Activated CD4-positive, alpha-beta memory T cell treated with anti-CD3 and anti-CD28 coated beads, Interleukin-2, amount 10 ng/mL, durations not matched to agents 7 days and 5 days (primary cell): Measurements from ENCODE around the gene SYNGR3. TPM values are rescaled to one million over a fixed set of nuclear protein-coding genes. Genes with fewer than 3 reads are reported as not detected.

Source experiments
- CTCF ChIA-PET: fragments of 350-600 bp; sonication (Branson Sonifier 250); formaldehyde crosslinking; loops from one replicate; lab custom pipeline; 2021; ENCODE audit warnings: antibody characterized with exemption, inconsistent platforms; lab: Charles Lee
- POLR2A ChIA-PET: fragments of 350-600 bp; sonication (Branson Sonifier 250); formaldehyde crosslinking; loops from one replicate; lab custom pipeline; 2021; ENCODE audit warnings: antibody characterized with exemption; lab: Charles Lee
- DNase-seq: peaks from one replicate; pipeline ENCODE4 v3.0.0-alpha.2; 2020
- H3K27ac Mint-ChIP-seq: one replicate; pipeline ENCODE4 v1.8.0; 2021; ENCODE audit warnings: mild to moderate bottlenecking, mixed read lengths
- H3K27me3 Mint-ChIP-seq: one replicate; pipeline ENCODE4 v1.8.0; 2021; ENCODE audit warnings: mixed read lengths
- H3K36me3 Mint-ChIP-seq: one replicate; pipeline ENCODE4 v1.8.0; 2021; ENCODE audit warnings: low read depth, mixed read lengths
- H3K4me1 Mint-ChIP-seq: one replicate; pipeline ENCODE4 v1.8.0; 2021; ENCODE audit warnings: mixed read lengths
- H3K4me3 Mint-ChIP-seq: one replicate; pipeline ENCODE4 v1.8.0; 2021; ENCODE audit warnings: mild to moderate bottlenecking, mixed read lengths
- H3K9me3 Mint-ChIP-seq: one replicate; pipeline ENCODE4 v1.8.0; 2021; ENCODE audit warnings: mixed read lengths
- total RNA-seq, 2 experiments: library from RNA; stranded (reverse); gene quantifications; one replicate each; pipeline ENCODE4 v1.2.3, GENCODE V29; 2021

SYNGR3 gene
- total RNA-seq, 2 experiments from 2014 or later: 12.3 to 12.6 TPM

- H3K4me3 Mint-ChIP-seq: no peak overlapping the region
- DNase-seq: no peak
- no peak overlapping the region for H3K27ac Mint-ChIP-seq
- H3K9me3 Mint-ChIP-seq: no peaks in the 10 kb centered on the region
- H3K27me3 Mint-ChIP-seq: peaks cover 27% of the 10 kb centered on the region
- peaks cover 21% of the 10 kb centered on the region for H3K4me1 Mint-ChIP-seq
- POLR2A ChIA-PET: interaction anchor here (0.7 to 12.7 kb wide), 4 partner anchors 10 to 275 kb away, joined by 3 to 149 read pairs (median 25); partner anchors contain the start of genes NDUFB10, RNF151, RPS2 and TBL3
- CTCF ChIA-PET: interaction anchor here (1.0 kb wide), 1 partner anchor 39 kb away, joined by 3 read pairs; the partner anchor contains the start of gene MSRB1
- H3K36me3 Mint-ChIP-seq: peaks cover 15% of the 10 kb centered on the region
Observed at GRCh38 chr16:1982013-1982433, 7.7 kb upstream of the SYNGR3 start.

DNA sequence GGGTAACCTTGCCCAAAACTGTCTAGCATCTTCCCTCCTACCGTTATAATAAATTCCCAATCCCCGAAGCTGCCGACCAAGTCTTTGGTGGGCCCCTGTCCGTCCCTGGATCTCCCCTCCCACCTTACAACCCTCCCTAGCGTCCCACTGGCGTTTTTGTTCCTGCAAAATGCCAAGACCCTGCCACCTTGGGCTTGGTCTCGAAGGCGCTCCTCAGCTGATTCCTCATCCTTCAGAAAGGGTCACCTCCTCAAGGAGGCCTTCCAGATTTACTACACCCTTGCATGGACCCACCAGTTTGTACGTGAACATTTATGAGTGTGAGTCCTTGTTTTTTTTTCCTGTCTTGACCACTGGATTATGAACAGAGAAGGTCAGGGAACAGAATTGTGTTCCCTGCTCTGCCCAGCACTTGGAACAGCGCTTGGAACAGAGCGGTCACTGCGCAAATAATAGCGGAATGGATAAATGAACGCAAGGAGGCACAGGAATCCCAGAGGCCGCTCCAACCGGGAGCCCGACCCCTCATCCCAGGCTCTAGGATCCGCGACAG lies 6.7 kb upstream of the SYNGR3 start:
- CTCF ChIA-PET: interaction anchor here (1.1 kb wide), 1 partner anchor 170 kb away, joined by 3 read pairs; no protein-coding TSS in a partner anchor
- H3K27ac Mint-ChIP-seq: no peak overlapping the region
- no peak for DNase-seq
- H3K36me3 Mint-ChIP-seq: peaks cover 12% of the 10 kb centered on the region
- peak overlapping the region; percentile 80 for H3K4me3 Mint-ChIP-seq
- peaks cover 21% of the 10 kb centered on the region for H3K4me1 Mint-ChIP-seq
- H3K27me3 Mint-ChIP-seq: peaks cover 28% of the 10 kb centered on the region
- no peaks in the 10 kb centered on the region for H3K9me3 Mint-ChIP-seq
- POLR2A ChIA-PET: interaction anchor here (1.9 to 12.7 kb wide), 4 partner anchors 9 to 172 kb away, joined by 7 to 149 read pairs (median 30); partner anchors contain the start of genes NDUFB10, RNF151, RPS2 and TBL3

DNA sequence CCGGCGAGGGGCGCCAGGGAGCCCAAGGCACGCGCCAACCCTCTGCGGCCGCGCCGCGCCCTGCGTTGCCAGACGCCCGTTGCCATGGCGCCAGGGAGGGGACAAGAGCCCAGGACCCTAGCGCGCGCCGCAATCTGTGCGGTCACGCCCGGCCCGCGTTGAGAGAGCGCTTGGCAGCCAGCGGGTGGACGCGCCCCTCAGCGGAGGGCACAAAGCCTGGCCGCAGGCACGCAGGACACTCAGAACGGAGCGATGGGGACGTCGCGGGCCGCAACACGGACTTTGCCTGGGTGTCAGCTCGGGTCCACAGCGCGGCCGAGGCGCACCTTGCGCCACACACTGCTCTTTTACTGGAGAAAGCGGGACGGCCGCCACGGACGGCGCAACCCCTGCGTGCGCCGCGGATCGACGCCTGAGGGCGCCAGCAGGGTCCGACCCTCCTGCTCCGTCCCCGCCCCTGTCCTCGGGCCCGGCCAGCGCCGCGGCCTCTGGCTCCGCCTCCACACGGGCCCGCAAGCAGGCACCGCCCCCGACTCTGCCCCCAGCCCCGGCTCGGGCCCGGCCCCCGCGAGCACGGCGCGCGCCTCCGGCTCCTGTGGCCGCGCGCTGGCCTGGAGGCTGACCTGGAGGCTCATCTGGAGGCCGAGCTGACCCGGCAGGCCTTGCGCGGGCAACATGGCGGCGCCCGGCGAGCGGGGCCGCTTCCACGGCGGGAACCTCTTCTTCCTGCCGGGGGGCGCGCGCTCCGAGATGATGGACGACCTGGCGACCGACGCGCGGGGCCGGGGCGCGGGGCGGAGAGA lies 6.0 kb upstream of the SYNGR3 start, which contains the start of gene GFER:
Gene GFER (plus strand): TSS at position 650 of the 803 bp plus-strand sequence. CDS start 26 bp downstream, at position 676.
- ChIA-PET CTCF (interaction anchor here (1.1 to 1.7 kb wide), 2 partner anchors 12 to 169 kb away, joined by 3 to 6 read pairs; partner anchors contain the start of gene TBL3), POLR2A (interaction anchor here (0.8 to 12.7 kb wide), 6 partner anchors 8 to 171 kb away, joined by 4 to 149 read pairs (median 10); partner anchors contain the start of genes NDUFB10, RNF151, RPS2 and TBL3)
- Mint-ChIP-seq H3K27ac (peak within 1 kb of the TSS; percentile 32), H3K4me3 (peak within 1 kb of the TSS; percentile 80), H3K36me3 (peaks cover 14% of the 10 kb centered on the region), H3K4me1 (peaks cover 24% of the 10 kb centered on the region), H3K27me3 (peaks cover 32% of the 10 kb centered on the region), H3K9me3 (no peaks in the 10 kb centered on the region)
- peak; percentile 83 for DNase-seq

DNA sequence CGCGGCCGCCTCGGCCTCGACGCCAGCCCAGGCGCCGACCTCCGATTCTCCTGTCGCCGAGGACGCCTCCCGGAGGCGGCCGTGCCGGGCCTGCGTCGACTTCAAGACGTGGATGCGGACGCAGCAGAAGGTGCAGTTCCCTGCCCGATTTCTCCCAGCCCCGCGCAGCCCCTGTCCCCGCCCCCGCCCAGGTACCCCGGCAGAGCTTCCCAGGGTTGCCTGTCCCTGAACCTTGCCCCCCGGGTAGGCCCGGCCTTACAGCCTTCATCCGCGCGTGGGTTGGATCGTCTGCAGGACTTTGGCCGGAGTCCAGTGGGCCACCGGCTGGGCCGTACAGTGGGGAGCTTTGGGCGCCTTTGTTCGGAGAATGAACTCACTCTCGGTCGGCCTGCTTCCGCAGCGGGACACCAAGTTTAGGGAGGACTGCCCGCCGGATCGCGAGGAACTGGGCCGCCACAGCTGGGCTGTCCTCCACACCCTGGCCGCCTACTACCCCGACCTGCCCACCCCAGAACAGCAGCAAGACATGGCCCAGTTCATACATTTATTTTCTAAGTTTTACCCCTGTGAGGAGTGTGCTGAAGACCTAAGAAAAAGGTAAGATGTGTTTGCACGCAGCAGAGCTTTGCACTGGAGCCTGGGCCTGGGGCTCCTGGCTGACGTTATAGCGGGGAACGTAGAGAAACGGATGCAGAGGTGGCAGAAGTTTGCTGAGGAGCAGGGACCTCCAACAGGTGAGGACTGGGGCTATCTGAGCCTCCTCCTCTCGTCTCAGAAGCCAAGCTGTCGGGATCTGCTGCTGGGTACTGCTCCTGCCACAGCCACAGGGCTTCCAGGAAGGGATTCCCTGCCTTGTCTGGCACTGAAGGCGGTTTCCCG lies 5.2 kb upstream of the SYNGR3 start:
- POLR2A ChIA-PET: interaction anchor here (0.8 to 12.7 kb wide), 6 partner anchors 8 to 171 kb away, joined by 4 to 149 read pairs (median 10); partner anchors contain the start of genes NDUFB10, RNF151, RPS2 and TBL3
- no peak for DNase-seq
- Mint-ChIP-seq H3K4me3 (peak overlapping the region; percentile 80), H3K9me3 (no peaks in the 10 kb centered on the region), H3K36me3 (peaks cover 13% of the 10 kb centered on the region), H3K27ac (peak overlapping the region; percentile 32), H3K27me3 (peaks cover 40% of the 10 kb centered on the region), H3K4me1 (peaks cover 32% of the 10 kb centered on the region)
- CTCF ChIA-PET: interaction anchor here (0.7 to 1.7 kb wide), 2 partner anchors 13 to 19 kb away, joined by 3 to 6 read pairs; partner anchors contain the start of gene TBL3

DNA sequence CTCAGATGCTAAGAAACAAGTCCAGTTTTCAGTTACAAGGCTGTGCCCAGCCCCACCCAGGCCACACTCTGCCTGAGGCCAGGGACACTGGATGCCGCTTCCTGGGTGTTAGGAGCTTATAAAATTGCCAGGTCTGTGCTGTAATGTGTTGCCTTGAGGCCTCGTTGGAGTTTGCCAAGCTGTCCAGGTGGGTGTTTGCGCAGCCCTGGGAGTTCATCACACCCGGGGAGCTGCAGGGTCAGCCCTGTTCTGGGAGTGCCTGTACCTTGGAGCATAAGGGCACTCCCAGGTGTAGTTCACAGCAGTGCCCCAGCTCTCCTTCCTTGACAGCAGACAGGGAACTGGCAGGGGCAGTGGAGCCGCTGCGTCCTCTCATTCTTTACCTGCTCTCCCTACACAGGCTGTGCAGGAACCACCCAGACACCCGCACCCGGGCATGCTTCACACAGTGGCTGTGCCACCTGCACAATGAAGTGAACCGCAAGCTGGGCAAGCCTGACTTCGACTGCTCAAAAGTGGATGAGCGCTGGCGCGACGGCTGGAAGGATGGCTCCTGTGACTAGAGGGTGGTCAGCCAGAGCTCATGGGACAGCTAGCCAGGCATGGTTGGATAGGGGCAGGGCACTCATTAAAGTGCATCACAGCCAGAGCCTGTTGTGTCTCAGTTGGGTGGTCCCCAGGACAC lies 4.2 kb upstream of the SYNGR3 start:
- no peak overlapping the region for H3K27ac Mint-ChIP-seq
- POLR2A ChIA-PET: interaction anchor here (1.1 to 12.7 kb wide), 4 partner anchors 13 to 170 kb away, joined by 3 to 149 read pairs (median 30); partner anchors contain the start of genes NDUFB10, RNF151, RPS2 and TBL3
- H3K9me3 Mint-ChIP-seq: no peaks in the 10 kb centered on the region
- H3K4me3 Mint-ChIP-seq: peak overlapping the region; percentile 80
- peaks cover 34% of the 10 kb centered on the region for H3K4me1 Mint-ChIP-seq
- H3K36me3 Mint-ChIP-seq: peaks cover 13% of the 10 kb centered on the region
- CTCF ChIA-PET: interaction anchor here (0.7 to 1.7 kb wide), 3 partner anchors 14 to 18 kb away, joined by 3 to 6 read pairs (median 3); partner anchors contain the start of gene TBL3
- peaks cover 36% of the 10 kb centered on the region for H3K27me3 Mint-ChIP-seq
- DNase-seq: no peak

- no peak for DNase-seq
- no peaks in the 10 kb centered on the region for H3K9me3 Mint-ChIP-seq
- ChIA-PET POLR2A (interaction anchor here (1.9 to 12.7 kb wide), 3 partner anchors 15 to 23 kb away, joined by 5 to 149 read pairs (median 47); partner anchors contain the start of genes NDUFB10, RNF151, RPS2 and TBL3), CTCF (no interaction called here)
- no peak overlapping the region for H3K27ac Mint-ChIP-seq
- H3K36me3 Mint-ChIP-seq: peaks cover 13% of the 10 kb centered on the region
- no peak overlapping the region for H3K4me3 Mint-ChIP-seq
- H3K27me3 Mint-ChIP-seq: peaks cover 25% of the 10 kb centered on the region
- H3K4me1 Mint-ChIP-seq: peaks cover 44% of the 10 kb centered on the region
Observed at GRCh38 chr16:1987198-1987597, 2.6 kb upstream of the SYNGR3 start.

- H3K9me3 Mint-ChIP-seq: no peaks in the 10 kb centered on the region
- ChIA-PET POLR2A (interaction anchor here (1.0 to 5.6 kb wide), 7 partner anchors 10 to 165 kb away, joined by 3 to 56 read pairs (median 16); partner anchors contain the start of genes RPS2, TBL3, TRAF7 and ZNF598), CTCF (interaction anchor here (0.6 kb wide), 1 partner anchor 25 kb away, joined by 4 read pairs; no protein-coding TSS in a partner anchor)
- H3K27me3 Mint-ChIP-seq: peaks cover 14% of the 10 kb centered on the region
- peaks cover 13% of the 10 kb centered on the region for H3K36me3 Mint-ChIP-seq
- no peak overlapping the region for H3K4me3 Mint-ChIP-seq
- DNase-seq: no peak
- H3K4me1 Mint-ChIP-seq: peaks cover 41% of the 10 kb centered on the region
- no peak overlapping the region for H3K27ac Mint-ChIP-seq
Observed at GRCh38 chr16:1990101-1990350, 256 bp downstream of the SYNGR3 start.

GRCh38 chr16:1990351-1991134 lies 773 bp downstream of the SYNGR3 start:
- peaks cover 16% of the 10 kb centered on the region for H3K36me3 Mint-ChIP-seq
- H3K4me3 Mint-ChIP-seq: peak overlapping the region; percentile 73
- peak; percentile 61 for DNase-seq
- POLR2A ChIA-PET: interaction anchor here (1.0 to 5.6 kb wide), 8 partner anchors 9 to 224 kb away, joined by 3 to 56 read pairs (median 16); partner anchors contain the start of genes PGP, RPS2, TBL3 and TRAF7
- CTCF ChIA-PET: interaction anchor here (0.6 to 3.8 kb wide), 2 partner anchors 14 to 24 kb away, joined by 4 to 36 read pairs; no protein-coding TSS in a partner anchor
- H3K27ac Mint-ChIP-seq: peak overlapping the region; percentile 71
- H3K27me3 Mint-ChIP-seq: peaks cover 14% of the 10 kb centered on the region
- no peaks in the 10 kb centered on the region for H3K9me3 Mint-ChIP-seq
- peaks cover 37% of the 10 kb centered on the region for H3K4me1 Mint-ChIP-seq

DNA sequence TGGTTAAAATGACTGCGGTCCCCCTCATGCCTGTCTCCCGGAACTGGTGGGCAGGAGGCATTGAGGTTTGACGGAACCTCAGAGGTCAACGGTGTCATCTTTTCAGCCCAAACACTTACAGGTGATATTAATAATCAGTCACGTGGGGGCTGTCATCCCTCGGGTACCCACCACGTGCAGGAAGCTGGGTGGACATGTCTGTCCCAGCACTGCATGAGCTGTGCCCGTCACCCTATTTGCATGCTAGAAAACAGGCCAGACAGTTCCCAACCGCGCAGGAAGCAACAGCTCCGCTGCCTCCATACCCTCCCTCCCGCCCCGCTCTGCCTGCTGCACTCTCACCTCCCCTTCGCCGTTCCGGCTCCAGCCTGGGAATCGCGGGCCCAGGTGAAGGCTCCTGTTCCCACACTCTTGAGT lies 1.4 kb downstream of the SYNGR3 start:
- H3K27me3 Mint-ChIP-seq: peaks cover 14% of the 10 kb centered on the region
- H3K4me3 Mint-ChIP-seq: peak overlapping the region; percentile 73
- H3K9me3 Mint-ChIP-seq: no peaks in the 10 kb centered on the region
- peaks cover 37% of the 10 kb centered on the region for H3K4me1 Mint-ChIP-seq
- H3K36me3 Mint-ChIP-seq: peaks cover 18% of the 10 kb centered on the region
- POLR2A ChIA-PET: interaction anchor here (1.0 to 5.6 kb wide), 8 partner anchors 9 to 223 kb away, joined by 3 to 56 read pairs (median 16); partner anchors contain the start of genes PGP, RPS2, TBL3 and TRAF7
- peak; percentile 67 for DNase-seq
- peak overlapping the region; percentile 71 for H3K27ac Mint-ChIP-seq
- CTCF ChIA-PET: interaction anchor here (1.5 to 3.8 kb wide), 2 partner anchors 13 to 164 kb away, joined by 3 to 36 read pairs; partner anchors contain the start of gene TRAF7

- DNase-seq: no peak
- H3K27ac Mint-ChIP-seq: peak overlapping the region; percentile 71
- ChIA-PET CTCF (interaction anchor here (1.5 to 3.8 kb wide), 2 partner anchors 13 to 164 kb away, joined by 3 to 36 read pairs; partner anchors contain the start of gene TRAF7), POLR2A (interaction anchor here (1.0 to 5.6 kb wide), 9 partner anchors 8 to 223 kb away, joined by 3 to 56 read pairs (median 15); partner anchors contain the start of genes GFER, NOXO1, PGP and RPS2)
- H3K27me3 Mint-ChIP-seq: peaks cover 14% of the 10 kb centered on the region
- H3K36me3 Mint-ChIP-seq: peaks cover 14% of the 10 kb centered on the region
- peak overlapping the region; percentile 73 for H3K4me3 Mint-ChIP-seq
- no peaks in the 10 kb centered on the region for H3K9me3 Mint-ChIP-seq
- peaks cover 37% of the 10 kb centered on the region for H3K4me1 Mint-ChIP-seq
Observed at GRCh38 chr16:1991588-1991947, 1.8 kb downstream of the SYNGR3 start.
